ENCODE measurements around the gene CST9. TPM values are rescaled to one million over a fixed set of nuclear protein-coding genes. Genes with fewer than 3 reads are reported as not detected.

Gene CST9
- total RNA-seq, 4 donors from 2014 or later, result not detected

- Histone ChIP-seq H3K27ac (no peak overlapping the region), H3K36me3 (no peaks in the 10 kb centered on the region), H3K4me3 (no peak overlapping the region), H3K9me3 (no peaks in the 10 kb centered on the region), H3K4me1 (peaks cover 0 to 7% (median 0%) of the 10 kb centered on the region in 4 donors), H3K27me3 (no peaks in the 10 kb centered on the region)
- no peak for TF ChIP-seq POLR2A (IDR thresholded peaks at IDR 0.05)
- no peak for TF ChIP-seq CTCF (IDR thresholded peaks at IDR 0.05)
- no peak for DNase-seq
Observed at GRCh38 chr20:23646106-23646873, 40.6 kb upstream of the CST9 start.

GRCh38 chr20:23645575-23645974 lies 39.9 kb upstream of the CST9 start:
- no peak for TF ChIP-seq CTCF (IDR thresholded peaks at IDR 0.05)
- H3K27me3 ChIP-seq, result no peaks in the 10 kb centered on the region

GRCh38 chr20:23644164-23644563 lies 38.4 kb upstream of the CST9 start:
- no peaks in the 10 kb centered on the region for H3K36me3 ChIP-seq
- no peaks in the 10 kb centered on the region for H3K27me3 ChIP-seq
- no peak for DNase-seq
- no peak overlapping the region for H3K4me3 ChIP-seq
- no peak overlapping the region for H3K27ac ChIP-seq
- peaks cover 0 to 7% (median 0%) of the 10 kb centered on the region in 4 donors for H3K4me1 ChIP-seq
- no peak for TF ChIP-seq CTCF (IDR thresholded peaks at IDR 0.05)
- no peaks in the 10 kb centered on the region for H3K9me3 ChIP-seq

More at GRCh38 chr20:23645575-23645974, 39.9 kb upstream of the CST9 start:
- Histone ChIP-seq H3K4me3 (no peak overlapping the region), H3K36me3 (no peaks in the 10 kb centered on the region), H3K4me1 (peaks cover 0 to 7% (median 0%) of the 10 kb centered on the region in 4 donors), H3K27ac (no peak overlapping the region), H3K9me3 (no peaks in the 10 kb centered on the region)
- DNase-seq, result no peak

GRCh38 chr20:23643659-23644058 lies 37.9 kb upstream of the CST9 start:
- TF ChIP-seq CTCF (IDR thresholded peaks at IDR 0.05) (no peak), POLR2A (IDR thresholded peaks at IDR 0.05) (no peak)
- no peaks in the 10 kb centered on the region for H3K27me3 ChIP-seq
- peaks cover 0 to 8% (median 0%) of the 10 kb centered on the region in 4 donors for H3K4me1 ChIP-seq
- no peak overlapping the region for H3K27ac ChIP-seq
- no peaks in the 10 kb centered on the region for H3K9me3 ChIP-seq
- no peaks in the 10 kb centered on the region for H3K36me3 ChIP-seq
- no peak overlapping the region for H3K4me3 ChIP-seq
- no peak for DNase-seq

- Histone ChIP-seq H3K27me3 (no peaks in the 10 kb centered on the region), H3K9me3 (no peaks in the 10 kb centered on the region), H3K36me3 (no peaks in the 10 kb centered on the region), H3K27ac (peak overlapping the region in 2 of 4 donors; percentile 17 to 60), H3K4me3 (no peak overlapping the region), H3K4me1 (peaks cover 0 to 14% (median 0%) of the 10 kb centered on the region in 4 donors)
- TF ChIP-seq POLR2A (IDR thresholded peaks at IDR 0.05) (no peak), CTCF (IDR thresholded peaks at IDR 0.05) (no peak)
- DNase-seq, result no peak
Observed at GRCh38 chr20:23641936-23642751, 36.4 kb upstream of the CST9 start.
